T-helper 1 cell (primary cell): ENCODE data around the gene CACNA1I.

Experiments
- DNase-seq, 5 donors: peaks; one replicate each; pipeline ENCODE4 v3.0.0-alpha.2; 2012 to 2020

Gene CACNA1I

DNA sequence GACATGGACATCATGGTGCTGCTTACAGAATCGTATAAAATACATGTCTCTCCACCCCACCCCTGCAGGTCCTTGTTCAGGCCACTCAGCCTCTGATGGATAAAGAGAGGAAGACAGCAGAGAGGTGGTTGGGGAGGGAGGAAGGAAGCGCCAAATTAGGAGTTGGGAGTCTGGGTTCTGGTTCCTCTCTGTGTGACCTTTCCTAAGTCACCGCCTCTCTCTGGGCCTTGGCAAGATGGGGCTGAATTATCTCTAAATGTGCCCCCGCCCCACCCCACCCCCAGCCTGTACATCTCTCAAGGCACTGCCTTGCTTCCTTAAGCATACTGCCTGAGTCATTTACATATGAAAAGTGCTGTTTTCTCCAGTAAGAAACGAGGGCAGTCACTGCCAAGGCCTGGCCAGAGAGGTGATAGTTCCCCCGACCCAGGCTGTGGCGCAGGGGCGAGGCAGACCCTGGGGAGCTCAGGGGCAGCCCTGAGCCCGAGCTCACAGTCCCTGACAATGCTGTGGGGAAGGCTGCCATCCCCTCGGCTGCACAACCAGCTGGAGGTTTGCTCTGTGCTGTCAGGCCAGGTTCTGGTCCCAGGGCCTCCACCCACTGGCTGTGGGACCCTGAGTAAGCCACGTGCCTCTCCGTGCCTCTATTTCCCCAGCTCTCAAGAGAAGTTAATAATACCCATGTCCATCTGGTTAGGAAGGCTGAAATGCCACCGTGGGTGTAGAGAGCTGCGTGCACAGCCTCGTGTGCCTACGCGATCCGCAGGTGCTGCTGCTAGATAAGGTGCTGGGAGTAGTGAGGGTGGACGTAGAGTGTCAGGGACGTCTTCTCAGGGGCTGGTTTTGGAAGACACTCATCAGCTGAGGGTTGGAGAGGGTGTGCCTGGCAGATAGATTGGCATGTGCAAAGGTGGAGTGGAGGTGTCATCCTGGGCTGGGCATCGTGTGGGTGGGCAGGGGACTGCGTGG lies 55.3 kb downstream of the CACNA1I start:
- no peak for DNase-seq

DNA sequence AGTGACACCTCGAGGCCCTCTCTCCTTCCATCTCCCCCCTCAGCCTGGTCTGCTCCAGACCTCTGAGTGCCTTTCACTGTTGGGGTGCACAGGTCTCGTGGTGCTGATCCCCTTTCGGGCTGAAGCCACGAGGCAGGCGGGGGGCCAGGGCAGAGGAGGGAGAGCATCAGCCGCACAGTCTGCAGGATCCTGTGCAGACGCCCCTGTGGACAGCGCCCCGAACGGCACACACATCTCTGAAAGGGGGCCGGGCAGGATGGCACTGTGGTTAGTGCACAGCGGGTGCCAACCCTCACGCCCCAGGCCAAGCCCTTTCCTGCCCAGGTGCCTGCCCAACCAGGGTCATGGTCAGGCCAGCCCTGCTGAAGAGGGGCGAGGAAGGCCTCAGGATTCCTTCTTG lies 56.7 kb downstream of the CACNA1I start:
- no peak for DNase-seq

DNA sequence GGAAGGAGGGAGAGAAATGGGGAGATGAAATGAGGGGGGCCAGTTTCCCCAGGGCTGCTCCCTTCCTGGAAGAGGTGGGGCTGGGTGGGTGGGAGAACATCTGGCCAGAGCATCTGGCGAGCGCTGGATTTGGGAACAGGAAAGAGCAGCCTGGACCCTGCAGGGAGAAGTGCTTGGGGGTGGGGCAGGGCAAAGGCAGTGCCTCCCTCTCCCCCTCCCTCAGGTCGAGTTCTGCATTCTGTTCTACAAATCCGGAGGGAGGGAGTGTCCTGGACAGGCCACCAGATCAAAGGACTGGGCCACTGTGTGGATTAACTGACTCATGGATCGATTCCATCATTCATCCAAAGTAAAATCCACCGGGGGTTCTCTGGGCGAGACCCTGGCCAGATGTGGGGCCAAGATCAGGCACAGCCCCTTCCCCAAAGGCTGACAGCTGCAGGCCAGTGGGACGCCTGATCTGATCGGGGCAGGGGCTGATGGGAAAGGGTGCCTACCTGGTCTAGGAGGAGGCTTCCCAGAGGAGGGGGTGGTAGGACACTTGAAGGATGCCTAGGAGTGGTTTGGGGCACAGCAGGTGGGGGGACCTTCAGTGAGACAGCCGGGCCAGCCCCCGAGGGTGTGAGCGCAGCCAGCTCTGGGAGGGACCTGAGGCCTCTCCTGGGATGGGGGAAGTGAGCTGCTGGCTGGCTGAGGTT lies 57.5 kb downstream of the CACNA1I start:
- no peak for DNase-seq

DNA sequence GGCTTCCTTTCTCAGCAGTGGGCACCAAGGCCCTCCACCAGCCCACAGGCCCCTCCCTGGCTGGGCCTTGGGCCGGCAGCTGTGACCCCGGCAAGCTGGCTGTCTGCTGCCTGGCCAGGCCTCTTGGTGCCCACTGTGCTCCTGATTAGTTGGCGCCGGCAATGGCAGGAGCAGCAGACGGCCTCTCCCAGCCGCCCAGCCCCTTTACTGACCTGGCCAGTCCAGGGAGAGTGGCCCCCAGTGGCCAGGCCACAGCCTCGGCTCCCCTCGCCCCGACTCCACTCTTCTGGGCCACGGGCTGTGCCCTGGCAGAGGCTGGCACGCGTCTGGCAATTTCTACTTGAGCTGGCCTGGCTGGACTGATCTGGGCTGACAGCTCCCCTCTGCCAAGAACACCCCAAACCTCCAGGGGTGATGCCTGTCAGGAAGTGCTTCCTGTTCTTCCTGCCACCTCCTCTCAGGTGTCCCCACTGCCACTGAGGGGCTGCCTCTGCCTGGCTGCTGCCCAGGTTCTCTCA lies 58.1 kb downstream of the CACNA1I start:
- no peak for DNase-seq

DNA sequence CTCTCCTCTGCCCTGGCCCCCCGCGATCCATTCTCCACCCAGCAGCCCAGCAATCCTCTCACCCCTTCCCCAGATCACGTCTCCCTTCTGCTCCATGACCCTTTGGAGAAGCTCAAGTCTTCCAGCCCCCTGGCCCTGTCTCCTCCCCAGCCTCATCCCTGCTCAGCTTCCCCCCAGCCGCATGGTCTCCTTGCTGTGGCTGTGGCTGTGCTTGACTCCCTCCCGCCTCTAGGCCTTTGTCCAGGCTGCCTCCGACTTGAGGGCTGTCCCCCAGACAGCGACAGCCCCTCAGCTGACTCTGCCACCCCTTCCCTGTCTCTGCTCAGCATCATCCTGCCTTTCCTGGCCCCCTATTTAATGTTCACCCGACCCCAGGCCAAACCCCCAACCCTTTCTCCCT lies 59.3 kb downstream of the CACNA1I start:
- DNase-seq, result no peak

DNA sequence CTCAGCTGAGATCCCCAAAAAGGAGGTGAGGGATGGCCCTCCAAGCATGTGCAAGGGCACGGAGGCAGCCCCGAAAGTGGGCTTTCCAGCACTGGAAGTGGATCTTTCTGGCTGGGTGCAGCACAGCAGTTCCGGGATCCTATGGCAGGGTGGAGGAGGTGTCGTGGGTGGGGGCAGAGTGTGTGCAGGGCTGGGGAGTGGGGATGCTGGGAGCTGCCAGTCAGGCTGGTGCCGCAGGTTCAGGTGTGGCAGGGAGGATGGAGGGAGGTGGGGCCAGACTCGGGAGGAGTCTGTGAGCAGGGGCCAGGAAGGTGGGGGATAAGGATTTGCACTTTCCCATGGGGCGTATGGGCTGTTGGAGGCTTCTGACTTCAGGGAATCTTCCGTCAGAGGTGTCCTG lies 60.2 kb downstream of the CACNA1I start:
- DNase-seq, result no peak

DNA sequence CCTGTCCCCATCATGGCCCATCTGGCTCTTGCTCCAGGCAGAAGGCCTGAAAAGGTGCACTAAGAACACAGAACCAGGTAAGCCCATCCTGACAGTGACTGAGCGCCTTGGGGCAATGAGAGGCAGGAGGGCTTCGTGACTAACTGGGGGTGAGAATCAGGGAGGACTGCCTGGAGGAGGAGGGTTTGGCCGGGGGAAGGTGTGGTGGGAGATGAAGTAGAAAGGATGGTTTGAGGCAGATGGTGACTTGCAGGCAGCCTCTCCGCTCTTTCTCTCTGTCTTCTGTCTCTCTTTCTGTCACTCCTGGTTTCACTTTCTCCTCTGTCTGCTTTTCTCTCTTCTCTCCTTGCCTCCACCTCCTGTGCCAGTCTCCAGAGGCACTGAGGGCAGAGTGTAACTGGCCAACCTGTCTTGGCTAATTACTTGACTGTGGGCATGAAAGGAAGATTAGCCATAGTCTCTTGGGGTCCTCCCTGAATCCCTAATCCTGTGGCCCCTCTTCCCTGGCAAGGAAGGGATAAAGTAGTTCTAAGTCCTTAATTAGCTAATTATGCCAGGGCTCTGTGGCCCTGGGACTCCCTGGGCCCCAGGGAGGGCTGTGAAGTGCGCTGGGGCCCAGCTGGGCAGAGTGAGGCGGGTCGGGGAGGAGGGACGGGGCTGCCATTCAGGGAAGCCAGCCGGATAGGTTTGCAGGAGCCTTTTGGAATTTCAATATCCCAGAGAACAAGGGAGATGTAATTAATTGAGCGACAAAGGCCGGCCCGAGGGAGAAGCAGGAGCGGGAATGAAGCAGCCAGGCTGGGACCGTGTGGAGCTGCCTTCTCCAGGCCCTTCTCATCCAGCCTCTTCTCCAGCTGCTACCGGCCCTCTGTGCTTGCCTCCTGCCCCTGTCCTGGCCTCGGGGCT lies 61.1 kb downstream of the CACNA1I start:
- DNase-seq, result peak in 1 of 5 donors; percentile 33

DNA sequence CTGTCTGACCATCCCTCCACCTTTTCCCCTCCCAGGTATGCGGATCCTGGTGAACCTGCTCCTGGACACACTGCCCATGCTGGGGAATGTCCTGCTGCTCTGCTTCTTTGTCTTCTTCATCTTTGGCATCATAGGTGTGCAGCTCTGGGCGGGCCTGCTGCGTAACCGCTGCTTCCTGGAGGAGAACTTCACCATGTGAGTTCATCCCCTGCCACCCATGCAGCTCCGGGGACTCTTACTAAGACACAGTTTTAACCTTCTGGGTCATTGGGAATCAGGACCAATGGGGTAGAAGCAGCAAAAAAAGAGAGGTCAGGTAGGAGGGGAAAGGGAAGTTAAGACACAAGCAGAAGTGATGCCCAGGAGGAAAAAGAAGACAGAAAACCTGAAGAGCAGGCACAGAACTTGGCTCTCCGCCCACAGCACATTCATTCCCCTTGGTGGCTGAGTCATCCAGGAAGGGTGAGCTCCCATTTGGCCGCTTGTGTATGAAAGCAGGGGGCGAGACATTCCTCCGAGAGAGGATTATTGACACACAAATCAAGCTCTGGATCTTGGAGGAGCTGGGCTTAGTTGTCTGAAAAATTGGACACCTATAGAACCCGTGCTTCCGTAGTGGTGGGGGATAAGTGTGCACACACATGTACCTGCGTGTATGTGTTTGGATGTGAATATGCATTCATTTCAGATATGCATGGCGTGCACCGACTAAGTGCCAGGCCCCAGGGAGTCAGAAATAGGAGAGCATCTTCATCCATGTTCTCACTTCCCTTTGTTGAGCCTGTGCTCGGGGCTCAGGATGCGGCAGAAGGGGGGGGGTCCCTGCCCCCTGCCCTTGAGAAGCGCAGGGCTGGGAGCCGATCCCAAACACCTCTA lies 64.2 kb downstream of the CACNA1I start:
- DNase-seq, result no peak

DNA sequence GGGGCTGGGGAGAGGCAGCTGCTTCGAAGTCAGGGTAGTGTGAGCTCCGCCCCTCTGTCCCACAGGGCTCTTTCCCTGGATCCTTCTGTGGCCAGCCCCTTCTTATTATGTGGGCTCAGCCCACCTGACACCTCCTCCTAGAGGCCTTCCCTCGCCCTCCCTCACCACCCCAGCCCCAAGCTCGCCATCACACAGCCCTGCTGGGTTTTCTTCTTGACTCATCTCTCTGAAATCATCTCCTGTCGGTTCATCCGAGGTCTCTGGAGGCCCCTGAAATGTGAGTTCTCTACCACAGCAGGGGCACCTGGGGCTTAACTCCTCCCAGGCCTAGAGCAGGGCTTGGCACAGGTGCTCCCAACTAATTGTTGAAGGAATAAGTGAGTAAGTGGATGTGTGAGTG lies 65.2 kb downstream of the CACNA1I start:
- DNase-seq, result no peak

DNA sequence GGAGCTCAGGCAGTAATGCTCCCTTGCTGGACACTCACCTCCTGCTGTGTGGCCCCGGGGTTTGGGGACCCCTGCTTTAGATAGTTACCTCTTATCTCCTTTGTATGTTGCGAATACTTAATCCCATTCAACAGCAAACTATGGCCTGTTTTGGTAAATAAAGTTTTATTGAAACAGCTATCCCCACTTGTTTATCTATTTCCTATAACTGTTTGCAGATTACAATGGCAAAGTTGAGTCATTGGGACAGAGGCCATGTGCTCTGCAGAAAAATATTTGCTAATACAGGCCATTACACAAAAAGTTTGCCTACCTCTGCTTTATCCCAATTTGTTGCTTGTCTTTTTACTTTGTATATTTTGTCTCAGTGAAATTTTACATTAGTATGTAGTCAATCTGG lies 68.4 kb downstream of the CACNA1I start:
- DNase-seq, result no peak

DNA sequence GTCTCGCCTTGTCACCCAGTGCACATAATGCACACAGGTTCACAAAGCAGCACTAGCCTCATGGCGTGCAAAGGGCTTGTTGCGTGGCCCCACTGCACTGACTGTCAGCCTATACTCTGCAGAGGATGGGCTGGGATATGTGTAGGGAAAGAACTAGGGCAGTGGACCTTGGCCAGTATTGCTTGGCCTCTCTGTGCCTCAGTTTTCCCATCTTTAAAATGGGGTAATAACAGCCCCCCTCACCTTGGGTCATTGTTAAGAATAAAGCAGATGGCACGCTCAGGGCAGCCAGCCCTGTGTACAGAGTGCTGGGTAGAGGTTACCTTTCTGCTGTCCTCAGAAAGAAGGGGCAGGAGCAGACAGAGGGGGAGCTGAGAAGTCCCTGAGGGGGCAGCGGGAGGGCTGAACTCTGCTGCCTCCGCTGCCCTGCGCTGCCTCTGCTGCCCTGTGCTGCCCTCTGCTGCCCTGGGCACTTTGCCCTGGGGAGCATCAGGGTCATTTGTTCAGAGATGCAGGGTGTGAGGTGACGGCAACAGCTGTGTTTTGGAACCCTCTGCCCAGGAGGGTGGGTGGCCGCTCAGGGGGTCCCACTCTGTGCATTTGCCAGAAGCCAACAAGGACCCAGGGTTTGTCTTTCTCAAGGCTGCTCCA lies 71.2 kb downstream of the CACNA1I start:
- DNase-seq, result no peak

DNA sequence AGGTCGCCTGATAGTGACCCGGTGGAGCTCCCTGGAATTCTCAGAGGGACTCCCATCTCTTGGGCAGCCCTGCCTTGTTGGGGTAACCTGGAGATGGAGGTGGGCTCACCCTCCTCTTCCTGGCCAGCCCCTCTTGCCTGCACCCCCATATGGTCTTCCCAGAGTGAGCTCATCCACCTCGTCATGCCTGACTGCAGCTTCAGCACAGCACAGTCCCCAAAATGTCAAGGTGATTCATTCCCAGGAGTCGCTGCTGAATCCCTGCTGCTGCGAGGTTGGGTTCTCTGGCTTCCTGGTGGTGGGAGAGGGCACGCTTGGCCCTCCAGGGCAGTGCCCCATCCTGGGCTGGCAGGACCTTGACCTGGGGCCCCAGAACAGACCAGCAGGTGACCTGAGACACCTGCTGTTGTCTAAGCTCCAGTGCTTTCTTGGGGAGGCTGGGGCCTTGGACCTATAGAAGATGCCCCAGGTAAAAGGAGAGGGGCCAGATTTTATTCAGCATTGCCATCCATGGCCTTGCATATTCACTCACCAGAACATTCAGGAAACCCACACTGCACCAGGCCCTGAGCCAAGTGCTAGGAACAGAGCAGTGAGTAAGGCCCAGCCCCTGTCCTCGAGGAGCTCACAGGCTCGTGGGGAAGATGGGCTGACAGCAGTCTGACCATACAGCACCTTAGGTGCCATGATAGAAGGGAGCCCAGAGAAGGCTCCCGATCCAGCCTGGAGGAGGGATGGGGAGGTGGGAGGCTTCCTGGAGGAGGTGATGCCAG lies 72.9 kb downstream of the CACNA1I start:
- DNase-seq, result no peak

DNA sequence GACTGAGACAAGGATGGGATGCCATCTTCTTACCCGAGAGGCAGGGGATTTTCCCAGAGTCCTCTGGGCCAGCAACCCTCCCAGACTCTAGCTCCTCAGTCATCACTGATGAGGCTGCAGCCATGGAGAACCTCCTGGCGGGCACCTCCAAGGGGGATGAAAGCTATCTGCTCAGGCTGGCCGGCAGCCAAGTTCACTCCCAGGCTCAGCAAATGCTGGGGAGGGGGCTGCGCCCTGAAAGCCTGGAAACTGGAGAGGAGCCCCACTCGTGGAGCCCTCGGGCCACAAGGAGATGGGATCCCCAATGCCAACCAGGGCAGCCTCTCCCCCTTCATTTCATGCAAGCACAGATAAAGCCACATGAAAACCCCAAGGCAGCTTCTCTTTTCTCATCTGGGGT lies 75.0 kb downstream of the CACNA1I start:
- no peak for DNase-seq

DNA sequence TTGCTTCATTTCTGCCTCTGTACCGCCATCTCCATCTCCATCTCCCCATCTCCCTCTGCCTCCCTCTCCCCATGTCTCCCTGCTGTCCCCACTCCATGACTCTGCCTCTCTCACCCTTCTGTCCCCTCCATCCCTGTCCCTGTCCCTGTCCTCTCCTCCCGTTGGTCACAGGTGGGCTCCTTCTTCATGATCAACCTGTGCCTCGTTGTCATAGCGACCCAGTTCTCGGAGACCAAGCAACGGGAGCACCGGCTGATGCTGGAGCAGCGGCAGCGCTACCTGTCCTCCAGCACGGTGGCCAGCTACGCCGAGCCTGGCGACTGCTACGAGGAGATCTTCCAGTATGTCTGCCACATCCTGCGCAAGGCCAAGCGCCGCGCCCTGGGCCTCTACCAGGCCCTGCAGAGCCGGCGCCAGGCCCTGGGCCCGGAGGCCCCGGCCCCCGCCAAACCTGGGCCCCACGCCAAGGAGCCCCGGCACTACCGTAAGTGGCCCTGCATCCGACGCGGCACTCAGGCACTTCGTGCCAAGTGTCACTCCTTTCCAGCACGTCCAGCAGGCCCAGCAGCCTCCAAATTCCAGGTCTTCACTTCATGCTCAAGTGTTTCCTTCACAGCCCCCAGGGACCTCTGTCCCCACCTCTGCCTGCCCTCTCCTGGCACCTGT lies 76.0 kb downstream of the CACNA1I start:
- DNase-seq, result no peak

DNA sequence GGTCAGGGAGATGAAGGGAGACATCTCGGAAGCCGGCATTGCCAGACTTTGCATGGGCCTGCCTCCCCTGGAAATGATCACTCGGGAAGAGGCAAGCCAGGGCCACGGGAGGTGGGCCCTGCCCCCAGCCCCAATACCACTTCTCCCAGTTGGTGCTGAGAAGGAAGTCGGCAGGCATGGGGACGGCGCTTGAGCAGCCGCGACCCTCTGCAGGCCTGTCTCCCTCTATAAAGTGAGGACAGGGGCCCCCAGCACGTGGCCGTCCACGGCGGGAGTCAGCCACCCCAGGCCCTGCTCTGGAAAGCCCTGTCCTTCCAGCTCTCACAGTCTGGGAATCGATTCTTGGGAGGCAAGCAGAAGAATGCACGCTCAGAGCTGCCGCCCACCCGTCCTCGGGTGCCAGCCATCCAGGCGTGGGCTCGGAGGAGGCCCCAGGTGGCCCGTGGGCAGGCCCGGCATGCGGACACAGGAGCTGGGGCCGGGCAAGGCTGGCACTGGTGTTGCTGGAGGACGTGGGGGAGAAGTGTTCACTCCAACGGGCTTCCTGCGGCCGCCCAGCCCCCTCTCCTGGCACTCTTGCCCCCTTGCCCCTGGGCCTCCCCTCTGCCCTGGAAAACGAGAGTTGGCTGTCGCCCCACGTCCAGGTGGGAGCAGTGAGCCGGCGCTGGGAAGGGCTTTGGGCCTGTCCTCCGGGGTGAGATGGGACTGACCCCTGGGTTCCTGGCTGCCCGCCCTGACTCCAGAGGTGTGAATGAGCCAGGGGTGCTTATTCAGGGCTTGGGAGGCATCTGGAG lies 77.5 kb downstream of the CACNA1I start:
- no peak for DNase-seq

DNA sequence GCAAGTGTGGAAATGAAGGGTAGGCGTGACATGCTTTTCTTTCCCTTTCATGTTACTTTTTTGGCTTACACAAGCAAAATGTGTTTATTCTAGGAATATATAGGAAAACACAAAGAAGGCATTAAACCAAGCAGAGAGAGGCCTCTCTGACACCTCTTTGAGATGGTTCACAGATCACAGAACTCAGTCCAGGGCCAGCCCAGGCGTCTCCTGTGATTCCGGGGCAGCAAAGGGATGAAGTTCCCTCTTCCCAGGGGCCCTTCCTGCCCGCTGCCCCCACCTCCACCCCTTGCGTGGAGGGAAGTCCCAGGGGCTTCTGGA lies 78.0 kb downstream of the CACNA1I start:
- DNase-seq, result no peak

DNA sequence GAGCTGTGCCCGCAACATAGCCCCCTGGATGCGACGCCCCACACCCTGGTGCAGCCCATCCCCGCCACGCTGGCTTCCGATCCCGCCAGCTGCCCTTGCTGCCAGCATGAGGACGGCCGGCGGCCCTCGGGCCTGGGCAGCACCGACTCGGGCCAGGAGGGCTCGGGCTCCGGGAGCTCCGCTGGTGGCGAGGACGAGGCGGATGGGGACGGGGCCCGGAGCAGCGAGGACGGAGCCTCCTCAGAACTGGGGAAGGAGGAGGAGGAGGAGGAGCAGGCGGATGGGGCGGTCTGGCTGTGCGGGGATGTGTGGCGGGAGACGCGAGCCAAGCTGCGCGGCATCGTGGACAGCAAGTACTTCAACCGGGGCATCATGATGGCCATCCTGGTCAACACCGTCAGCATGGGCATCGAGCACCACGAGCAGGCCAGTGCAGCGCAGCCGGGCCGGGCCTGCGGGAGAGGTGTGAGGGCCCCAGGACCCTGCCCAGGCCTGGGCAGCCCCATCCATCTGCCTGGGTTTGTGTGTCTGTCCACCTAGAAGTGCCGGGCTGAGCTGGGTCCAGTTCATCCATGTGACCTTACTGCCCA lies 79.0 kb downstream of the CACNA1I start:
- DNase-seq, result no peak
